ENCODE data around the gene SLIT2. TPM values are rescaled to one million over a fixed set of nuclear protein-coding genes. Genes with fewer than 3 reads are reported as not detected.
A peak's percentile ranks its signal among the peaks of the same experiment; 100 is the strongest.

Gene SLIT2
- total RNA-seq, 1 experiment from 2014 or later, result not detected

- H3K27ac ChIP-seq (ENCODE audit: low read length), result no peak overlapping the region
- H3K4me2 ChIP-seq (ENCODE audit: low read depth, low read length, poor library complexity, severe bottlenecking), result no peak overlapping the region
- H3K36me3 ChIP-seq (ENCODE audit: insufficient read depth, low read length), result no peaks in the 10 kb centered on the region
- no peak overlapping the region for H2AFZ ChIP-seq (ENCODE audit: low read length)
- H3K79me2 ChIP-seq (ENCODE audit: low read length), result no peaks in the 10 kb centered on the region
- H3K9me2 ChIP-seq (replicated peaks; ENCODE audit: insufficient read depth, low read length), result no peaks in the 10 kb centered on the region
- H4K20me1 ChIP-seq (ENCODE audit: insufficient read depth, low read depth, low read length), result no peaks in the 10 kb centered on the region
- H3K27me3 ChIP-seq (ENCODE audit: low read length), result no peaks in the 10 kb centered on the region
- no peaks in the 10 kb centered on the region for H3K4me1 ChIP-seq (ENCODE audit: low read length)
- no peak for DNase-seq
- no peaks in the 10 kb centered on the region for H3K9me3 ChIP-seq (ENCODE audit: low read length)
- H3K9ac ChIP-seq (ENCODE audit: low read length), result no peak overlapping the region
- H3K4me3 ChIP-seq (ENCODE audit: low read length), result no peak overlapping the region
These were observed 46.8 kb downstream of the SLIT2 start for GRCh38 chr4:20298455-20298854.

- H3K27ac ChIP-seq (ENCODE audit: low read length), result no peak overlapping the region
- H4K20me1 ChIP-seq (ENCODE audit: insufficient read depth, low read depth, low read length), result no peaks in the 10 kb centered on the region
- no peaks in the 10 kb centered on the region for H3K79me2 ChIP-seq (ENCODE audit: low read length)
- no peaks in the 10 kb centered on the region for H3K9me3 ChIP-seq (ENCODE audit: low read length)
- H3K9ac ChIP-seq (ENCODE audit: low read length), result no peak overlapping the region
- no peak overlapping the region for H3K4me3 ChIP-seq (ENCODE audit: low read length)
- H3K27me3 ChIP-seq (ENCODE audit: low read length), result no peaks in the 10 kb centered on the region
- no peak overlapping the region for H3K4me2 ChIP-seq (ENCODE audit: low read depth, low read length, poor library complexity, severe bottlenecking)
- H2AFZ ChIP-seq (ENCODE audit: low read length), result no peak overlapping the region
- no peaks in the 10 kb centered on the region for H3K4me1 ChIP-seq (ENCODE audit: low read length)
- no peaks in the 10 kb centered on the region for H3K36me3 ChIP-seq (ENCODE audit: insufficient read depth, low read length)
- DNase-seq, result no peak
- no peaks in the 10 kb centered on the region for H3K9me2 ChIP-seq (replicated peaks; ENCODE audit: insufficient read depth, low read length)
These were observed 47.3 kb downstream of the SLIT2 start for GRCh38 chr4:20298986-20299385.

GRCh38 chr4:20299515-20299914, 47.8 kb downstream of the SLIT2 start:
- Histone ChIP-seq H4K20me1 (ENCODE audit: insufficient read depth, low read depth, low read length) (no peaks in the 10 kb centered on the region), H3K4me1 (ENCODE audit: low read length) (no peaks in the 10 kb centered on the region), H3K79me2 (ENCODE audit: low read length) (no peaks in the 10 kb centered on the region), H3K36me3 (ENCODE audit: insufficient read depth, low read length) (no peaks in the 10 kb centered on the region), H3K27ac (ENCODE audit: low read length) (no peak overlapping the region), H3K4me2 (ENCODE audit: low read depth, low read length, poor library complexity, severe bottlenecking) (no peak overlapping the region), H3K27me3 (ENCODE audit: low read length) (no peaks in the 10 kb centered on the region), H2AFZ (ENCODE audit: low read length) (no peak overlapping the region), H3K4me3 (ENCODE audit: low read length) (no peak overlapping the region), H3K9me3 (ENCODE audit: low read length) (no peaks in the 10 kb centered on the region), H3K9me2 (replicated peaks; ENCODE audit: insufficient read depth, low read length) (no peaks in the 10 kb centered on the region), H3K9ac (ENCODE audit: low read length) (no peak overlapping the region)
- DNase-seq, result peak; percentile 50

GRCh38 chr4:20301161-20301560, 49.5 kb downstream of the SLIT2 start:
- Histone ChIP-seq H3K9me2 (replicated peaks; ENCODE audit: insufficient read depth, low read length) (no peaks in the 10 kb centered on the region), H4K20me1 (ENCODE audit: insufficient read depth, low read depth, low read length) (no peaks in the 10 kb centered on the region), H3K9me3 (ENCODE audit: low read length) (no peaks in the 10 kb centered on the region), H3K4me1 (ENCODE audit: low read length) (no peaks in the 10 kb centered on the region), H2AFZ (ENCODE audit: low read length) (no peak overlapping the region), H3K79me2 (ENCODE audit: low read length) (no peaks in the 10 kb centered on the region), H3K4me3 (ENCODE audit: low read length) (no peak overlapping the region), H3K4me2 (ENCODE audit: low read depth, low read length, poor library complexity, severe bottlenecking) (no peak overlapping the region), H3K27ac (ENCODE audit: low read length) (no peak overlapping the region), H3K27me3 (ENCODE audit: low read length) (no peaks in the 10 kb centered on the region), H3K9ac (ENCODE audit: low read length) (no peak overlapping the region), H3K36me3 (ENCODE audit: insufficient read depth, low read length) (no peaks in the 10 kb centered on the region)
- DNase-seq, result no peak
